Neural cell (in vitro differentiated cells): ENCODE data around the gene UGT3A2. TPM values are rescaled to one million over a fixed set of nuclear protein-coding genes. Genes with fewer than 3 reads are reported as not detected.

Experiments
- H2AFZ ChIP-seq: fragments of 200-600, 300-800 bp; sonication (generic), shearing (Covaris generic); 2 replicates; pipeline ENCODE4 v1.6.0; 2014; ENCODE audit warnings: low read depth, mild to moderate bottlenecking, antibody characterized with exemption, low read length, moderate library complexity
- H3F3A ChIP-seq: fragments of 200-600 bp; shearing (Covaris generic); 2 replicates; pipeline ENCODE4 v1.6.1; 2016; ENCODE audit warnings: mild to moderate bottlenecking, moderate library complexity, mixed read lengths, antibody characterized with exemption, low read length; ENCODE audit not compliant: insufficient read depth, poor library complexity, severe bottlenecking
- H3K27ac ChIP-seq: fragments of 200-600, 300-800 bp; sonication (generic), shearing (Covaris generic); 2 replicates; pipeline ENCODE4 v1.5.1; 2014; ENCODE audit warnings: mild to moderate bottlenecking, low read length, moderate library complexity
- H3K27me3 ChIP-seq: fragments of 300-800, 200-600 bp; sonication (generic), shearing (Covaris generic); 2 replicates; pipeline ENCODE4 v1.6.0; 2014; ENCODE audit warnings: mild to moderate bottlenecking, low read depth, low read length, moderate library complexity; ENCODE audit not compliant: insufficient read depth
- H3K36me3 ChIP-seq: fragments of 300-800, 200-600 bp; sonication (generic), shearing (Covaris generic); 2 replicates; pipeline ENCODE4 v1.5.1; 2014; ENCODE audit warnings: mild to moderate bottlenecking, antibody characterized with exemption, low read length, moderate library complexity; ENCODE audit not compliant: insufficient read depth
- H3K4me2 ChIP-seq: fragments of 300-800, 200-600 bp; sonication (generic), shearing (Covaris generic); 2 replicates; pipeline ENCODE4 v1.6.0; 2014; ENCODE audit warnings: mild to moderate bottlenecking, low read length
- H3K4me3 ChIP-seq: fragments of 300-800, 200-600 bp; sonication (generic), shearing (Covaris generic); 2 replicates; pipeline ENCODE4 v1.5.1; 2014; ENCODE audit warnings: mild to moderate bottlenecking, low read length, moderate library complexity
- H3K79me2 ChIP-seq: fragments of 200-600 bp; shearing (Covaris generic); replicated peaks from 2 replicates; pipeline ENCODE4 v1.6.0; 2014; ENCODE audit warnings: mild to moderate bottlenecking, low read length, moderate library complexity; ENCODE audit not compliant: insufficient read depth
- H3K9ac ChIP-seq: fragments of 300-800, 200-600 bp; sonication (generic), shearing (Covaris generic); 2 replicates; pipeline ENCODE4 v1.6.1; 2016; ENCODE audit warnings: mild to moderate bottlenecking, low read length, mixed read lengths
- H3K9me2 ChIP-seq: fragments of 200-600 bp; shearing (Covaris generic); 2 replicates; pipeline ENCODE4 v1.6.1; 2016; ENCODE audit warnings: mild to moderate bottlenecking, low read length, mixed read lengths; ENCODE audit not compliant: insufficient read depth
- H3K9me3 ChIP-seq: fragments of 200-600, 300-800 bp; sonication (generic), shearing (Covaris generic); 2 replicates; pipeline ENCODE4 v1.6.1; 2016; ENCODE audit warnings: mild to moderate bottlenecking, mixed run types, low read length, moderate library complexity, mixed read lengths
- H4K20me1 ChIP-seq: fragments of 200-600 bp; shearing (Covaris generic); 2 replicates; pipeline ENCODE4 v1.6.1; 2016; ENCODE audit warnings: mild to moderate bottlenecking, mixed run types; ENCODE audit not compliant: insufficient read depth
- EP300 ChIP-seq: fragments of 450-650 bp; conservative IDR thresholded peaks from 2 replicates; pipeline ENCODE4 v1.6.1; 2014; ENCODE audit warnings: antibody characterized with exemption, mild to moderate bottlenecking, moderate library complexity; ENCODE audit not compliant: poor library complexity, severe bottlenecking
- EZH2 ChIP-seq: fragments of 200-600, 300-800 bp; shearing (Covaris generic), sonication (generic); IDR thresholded peaks from 2 replicates; pipeline ENCODE4 v1.6.1; 2014; ENCODE audit warnings: antibody characterized with exemption, low read length, borderline replicate concordance, mild to moderate bottlenecking; ENCODE audit not compliant: insufficient read depth, poor library complexity, severe bottlenecking
- MXI1 ChIP-seq: fragments of 450-650 bp; conservative IDR thresholded peaks from 2 replicates; pipeline ENCODE4 v1.6.1; 2014; ENCODE audit warnings: antibody characterized with exemption, mild to moderate bottlenecking; ENCODE audit not compliant: poor library complexity, severe bottlenecking
- POLR2AphosphoS5 ChIP-seq: IDR thresholded peaks from 2 replicates; pipeline ENCODE4 v1.6.1; 2012
- RAD21 ChIP-seq: fragments of 450-650 bp; conservative IDR thresholded peaks from 2 replicates; pipeline ENCODE4 v1.6.1; 2014; ENCODE audit warnings: antibody characterized with exemption, mild to moderate bottlenecking, moderate library complexity
- REST ChIP-seq: IDR thresholded peaks from 2 replicates; pipeline ENCODE4 v1.6.1; 2012; ENCODE audit warnings: borderline replicate concordance
- SMC3 ChIP-seq: fragments of 450-650 bp; conservative IDR thresholded peaks from 2 replicates; pipeline ENCODE4 v1.6.1; 2014; ENCODE audit warnings: antibody characterized with exemption, mild to moderate bottlenecking, moderate library complexity; ENCODE audit not compliant: poor library complexity
- TAF1 ChIP-seq: IDR thresholded peaks from 2 replicates; pipeline ENCODE4 v1.6.1; 2012; ENCODE audit warnings: low read depth
- polyA plus RNA-seq: library from polyadenylated mRNA; depleted of rRNA; stranded (reverse); fragments of >200 nt; gene quantifications from 2 replicates; pipeline ENCODE4 v1.2.3, GENCODE V29; 2014
- TF ChIP-seq, protein P1 (sequence below): fragments of 450-650 bp; IDR thresholded peaks from 2 replicates; pipeline ENCODE4 v1.5.1; 2014; ENCODE audit warnings: antibody characterized with exemption, mild to moderate bottlenecking, moderate library complexity; ENCODE audit not compliant: poor library complexity, severe bottlenecking

The UGT3A2 gene
- polyA plus RNA-seq, 1 donor from 2014 or later, result not detected

- H3F3A ChIP-seq, result no peaks in the 10 kb centered on the region
- no peaks in the 10 kb centered on the region for H4K20me1 ChIP-seq
- no peak overlapping the region for H3K27ac ChIP-seq
- H3K4me3 ChIP-seq, result no peak overlapping the region
- TF ChIP-seq RAD21, result no peak
- no peak for TF ChIP-seq TAF1
- no peak for TF ChIP-seq EZH2
- TF ChIP-seq, protein P1, sequence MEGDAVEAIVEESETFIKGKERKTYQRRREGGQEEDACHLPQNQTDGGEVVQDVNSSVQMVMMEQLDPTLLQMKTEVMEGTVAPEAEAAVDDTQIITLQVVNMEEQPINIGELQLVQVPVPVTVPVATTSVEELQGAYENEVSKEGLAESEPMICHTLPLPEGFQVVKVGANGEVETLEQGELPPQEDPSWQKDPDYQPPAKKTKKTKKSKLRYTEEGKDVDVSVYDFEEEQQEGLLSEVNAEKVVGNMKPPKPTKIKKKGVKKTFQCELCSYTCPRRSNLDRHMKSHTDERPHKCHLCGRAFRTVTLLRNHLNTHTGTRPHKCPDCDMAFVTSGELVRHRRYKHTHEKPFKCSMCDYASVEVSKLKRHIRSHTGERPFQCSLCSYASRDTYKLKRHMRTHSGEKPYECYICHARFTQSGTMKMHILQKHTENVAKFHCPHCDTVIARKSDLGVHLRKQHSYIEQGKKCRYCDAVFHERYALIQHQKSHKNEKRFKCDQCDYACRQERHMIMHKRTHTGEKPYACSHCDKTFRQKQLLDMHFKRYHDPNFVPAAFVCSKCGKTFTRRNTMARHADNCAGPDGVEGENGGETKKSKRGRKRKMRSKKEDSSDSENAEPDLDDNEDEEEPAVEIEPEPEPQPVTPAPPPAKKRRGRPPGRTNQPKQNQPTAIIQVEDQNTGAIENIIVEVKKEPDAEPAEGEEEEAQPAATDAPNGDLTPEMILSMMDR, result no peak
- no peak for TF ChIP-seq POLR2AphosphoS5
- TF ChIP-seq REST, result no peak
- no peak for TF ChIP-seq SMC3
- no peak for TF ChIP-seq EP300
- TF ChIP-seq MXI1, result no peak
- no peak overlapping the region for H2AFZ ChIP-seq
- no peaks in the 10 kb centered on the region for H3K9me3 ChIP-seq
- no peaks in the 10 kb centered on the region for H3K79me2 ChIP-seq
- no peaks in the 10 kb centered on the region for H3K36me3 ChIP-seq
- H3K27me3 ChIP-seq, result no peaks in the 10 kb centered on the region
- no peak overlapping the region for H3K9ac ChIP-seq
- H3K4me2 ChIP-seq, result no peak overlapping the region
- no peaks in the 10 kb centered on the region for H3K9me2 ChIP-seq
Measured at GRCh38 chr5:36033047-36033446, 33.6 kb downstream of the UGT3A2 start.

DNA sequence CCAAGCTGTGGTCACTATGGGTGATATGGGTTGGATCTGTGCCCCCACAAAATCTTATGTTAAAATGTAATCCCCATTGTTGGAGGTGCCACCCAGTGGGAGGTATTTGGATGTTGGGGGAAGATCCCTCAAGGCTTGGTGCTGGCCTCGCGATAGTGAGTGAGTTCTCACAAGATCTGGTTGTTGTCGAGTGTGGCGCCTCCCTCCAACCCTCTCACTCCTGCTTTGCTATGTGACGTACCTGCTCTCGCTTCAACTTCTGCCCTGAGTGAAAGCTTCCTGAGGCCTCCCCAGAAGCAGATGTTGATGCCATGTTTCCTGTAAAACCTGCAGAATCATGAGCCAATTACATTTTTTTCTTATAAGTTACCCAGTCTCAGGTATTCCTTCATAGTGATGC lies 35.5 kb downstream of the UGT3A2 start:
- H3K79me2 ChIP-seq, result no peaks in the 10 kb centered on the region
- H2AFZ ChIP-seq, result no peak overlapping the region
- H3K4me2 ChIP-seq, result no peak overlapping the region
- no peaks in the 10 kb centered on the region for H4K20me1 ChIP-seq
- no peaks in the 10 kb centered on the region for H3K36me3 ChIP-seq
- no peaks in the 10 kb centered on the region for H3K27me3 ChIP-seq
- H3K4me3 ChIP-seq, result no peak overlapping the region
- no peaks in the 10 kb centered on the region for H3F3A ChIP-seq
- no peaks in the 10 kb centered on the region for H3K9me3 ChIP-seq
- no peaks in the 10 kb centered on the region for H3K9me2 ChIP-seq
- no peak overlapping the region for H3K27ac ChIP-seq
- H3K9ac ChIP-seq, result no peak overlapping the region
- no peak for TF ChIP-seq TAF1
- no peak for TF ChIP-seq MXI1
- no peak for TF ChIP-seq EP300

DNA sequence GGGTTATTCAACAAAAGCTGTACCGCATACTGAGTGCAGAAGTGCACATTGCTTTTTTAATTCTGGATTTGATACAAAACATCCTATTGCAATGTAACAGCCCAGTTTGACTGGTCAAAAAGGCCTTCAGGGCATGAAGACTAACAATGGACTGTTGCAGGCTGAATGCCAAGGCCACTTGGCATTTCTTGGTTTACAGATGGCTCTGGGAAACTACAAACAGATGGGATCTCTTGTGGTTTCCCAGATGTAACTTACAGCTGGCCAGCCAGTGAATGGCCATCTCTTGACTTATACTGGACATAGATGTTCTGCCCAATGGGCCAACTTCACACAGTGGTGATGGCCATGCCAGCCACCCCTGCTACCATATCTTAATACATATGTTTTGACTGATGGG lies 36.8 kb downstream of the UGT3A2 start:
- H3K4me2 ChIP-seq, result no peak overlapping the region
- no peak overlapping the region for H2AFZ ChIP-seq
- H4K20me1 ChIP-seq, result no peaks in the 10 kb centered on the region
- H3K79me2 ChIP-seq, result no peaks in the 10 kb centered on the region
- no peaks in the 10 kb centered on the region for H3K36me3 ChIP-seq
- H3K9me2 ChIP-seq, result no peaks in the 10 kb centered on the region
- TF ChIP-seq MXI1, result no peak
- TF ChIP-seq EP300, result no peak
- TF ChIP-seq TAF1, result no peak
- TF ChIP-seq RAD21, result no peak
- TF ChIP-seq EZH2, result no peak
- TF ChIP-seq, protein P1, result no peak
- no peak for TF ChIP-seq REST
- TF ChIP-seq SMC3, result no peak
- no peak for TF ChIP-seq POLR2AphosphoS5
- no peaks in the 10 kb centered on the region for H3F3A ChIP-seq
- H3K9me3 ChIP-seq, result no peaks in the 10 kb centered on the region
- no peaks in the 10 kb centered on the region for H3K27me3 ChIP-seq
- H3K9ac ChIP-seq, result no peak overlapping the region
- no peak overlapping the region for H3K27ac ChIP-seq
- no peak overlapping the region for H3K4me3 ChIP-seq
